GM19372 (cell line): ENCODE data around the gene LYSET.
"Not testable (repeated sequence)": the region's sequence is repeated elsewhere in the genome, so short reads cannot be mapped to it uniquely, and the experiment has no call there.

Experiments
- ATAC-seq: cut with Tn5 transposase; IDR thresholded peaks from one replicate; pipeline ENCODE4 v1.9.1; 2021; ENCODE audit warnings: mild to moderate bottlenecking, low read depth, moderate library complexity; ENCODE audit not compliant: unreplicated experiment

LYSET gene, protein sequence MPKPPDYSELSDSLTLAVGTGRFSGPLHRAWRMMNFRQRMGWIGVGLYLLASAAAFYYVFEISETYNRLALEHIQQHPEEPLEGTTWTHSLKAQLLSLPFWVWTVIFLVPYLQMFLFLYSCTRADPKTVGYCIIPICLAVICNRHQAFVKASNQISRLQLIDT

DNA sequence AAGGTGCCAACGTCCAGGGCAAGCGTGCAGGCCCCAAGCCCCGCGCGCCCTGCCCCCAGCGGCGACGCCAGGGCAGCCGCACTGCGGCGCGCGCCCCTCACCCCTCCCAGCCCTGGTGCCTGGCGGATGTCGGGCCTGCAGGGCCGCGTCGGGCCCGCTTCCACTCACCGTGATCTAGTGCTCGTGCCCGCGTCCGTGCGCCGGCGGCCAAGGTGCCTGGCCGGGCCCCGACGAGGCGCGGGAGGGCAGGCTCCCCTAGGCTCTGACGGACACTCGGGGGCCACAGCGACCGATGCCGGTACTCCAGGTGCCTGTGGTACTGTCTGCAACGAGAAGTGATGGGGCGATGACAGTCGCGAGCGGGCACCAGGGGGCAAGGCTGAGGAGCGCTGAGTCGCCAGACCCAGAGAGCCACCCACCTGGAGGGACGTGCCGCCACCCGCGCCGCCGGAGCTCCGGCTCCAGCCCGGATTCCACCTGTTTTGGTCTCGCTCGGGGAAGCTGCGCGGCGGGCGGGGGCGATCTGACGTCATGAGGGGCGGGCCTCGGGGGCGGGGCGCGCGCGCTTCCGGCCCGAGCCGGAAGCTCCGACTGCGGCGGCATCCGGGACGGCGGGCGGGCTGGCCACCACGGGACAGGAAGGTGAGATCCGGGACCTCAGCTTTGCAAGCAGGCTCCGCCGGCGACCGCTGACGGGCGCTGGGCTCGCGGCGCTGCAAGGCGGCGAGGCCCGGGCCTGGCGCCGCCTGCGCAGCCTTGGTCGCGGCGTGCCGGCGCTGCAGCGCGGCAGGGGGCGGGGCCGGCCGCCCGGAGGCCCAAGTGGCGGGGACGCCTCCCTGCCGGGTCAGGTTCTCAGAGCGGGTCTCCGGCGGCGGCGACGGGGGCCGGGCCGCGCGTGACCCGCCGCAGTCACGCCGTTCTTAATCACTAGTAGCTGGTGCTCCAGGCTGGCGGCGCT is at the start of gene LYSET, which contains the start of gene MOAP1:
Gene LYSET, plus strand, starts transcription at position 927 of the 958 bp plus-strand sequence. CDS start 89 bp downstream, outside the sequence.
Gene MOAP1, minus strand, starts transcription at position 507 of the 958 bp plus-strand sequence. CDS start 655 bp downstream, outside the sequence.
- peak; percentile 86 for ATAC-seq

DNA sequence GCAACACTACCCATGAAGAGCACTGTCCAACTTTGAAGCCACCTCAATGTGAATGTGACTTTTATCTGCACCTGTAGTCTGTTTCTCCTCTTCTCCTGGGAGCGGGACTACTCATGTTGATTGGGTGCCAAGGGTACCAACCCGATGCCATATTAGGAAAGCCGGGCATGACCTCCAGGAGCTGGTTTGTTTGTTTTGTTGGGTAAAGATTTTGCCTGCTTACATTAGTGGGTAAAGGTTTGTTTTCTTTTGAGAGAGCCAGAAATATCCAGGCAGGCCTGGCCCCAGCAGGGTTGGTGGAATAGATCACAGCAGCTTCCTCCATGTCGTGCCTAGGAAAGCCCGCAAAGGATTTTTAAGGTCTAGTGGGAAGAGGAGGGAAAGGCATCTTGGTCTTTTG is 49.7 kb upstream of the LYSET start:
- no peak for ATAC-seq

DNA sequence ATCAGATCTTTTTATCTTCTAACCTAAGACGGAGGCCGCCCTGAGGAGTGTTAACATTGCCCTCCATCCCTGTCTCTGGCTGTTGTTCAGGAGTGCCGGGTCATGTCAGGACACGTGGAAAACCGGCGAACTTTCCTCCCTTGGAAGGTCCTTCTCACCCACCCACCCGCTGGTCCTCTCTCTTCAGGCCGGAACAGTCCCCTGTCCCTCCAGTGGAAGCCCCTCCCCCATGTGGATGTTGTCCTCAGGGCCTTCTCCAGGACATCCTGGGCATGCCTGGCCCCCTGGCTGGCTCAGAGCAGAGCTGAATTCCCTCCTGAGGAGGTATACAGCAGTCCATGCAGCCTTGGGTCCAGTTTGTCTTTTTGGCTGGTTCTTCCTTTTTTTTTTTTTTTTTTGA is 49.1 kb upstream of the LYSET start:
- ATAC-seq: no peak

DNA sequence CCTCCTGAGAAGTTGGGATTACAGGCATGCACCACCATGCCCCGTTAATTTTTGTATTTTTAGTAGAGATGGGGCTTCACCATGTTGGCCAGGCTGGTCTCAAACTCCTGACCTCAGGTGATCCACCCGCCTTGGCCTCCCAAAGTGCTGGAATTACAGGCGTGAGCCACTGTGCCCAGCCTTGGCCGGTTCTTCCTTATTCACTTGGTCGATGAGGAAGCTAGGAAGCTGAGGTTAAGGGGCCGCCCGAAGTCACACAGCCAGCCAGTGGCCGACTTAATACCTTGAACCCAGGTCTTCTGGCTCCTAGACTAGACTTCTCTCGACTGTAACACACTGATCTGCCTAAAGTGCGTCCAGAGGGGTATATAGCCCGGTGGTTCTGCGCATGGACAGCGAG is 48.6 kb upstream of the LYSET start:
- ATAC-seq: not testable (repeated sequence)

DNA sequence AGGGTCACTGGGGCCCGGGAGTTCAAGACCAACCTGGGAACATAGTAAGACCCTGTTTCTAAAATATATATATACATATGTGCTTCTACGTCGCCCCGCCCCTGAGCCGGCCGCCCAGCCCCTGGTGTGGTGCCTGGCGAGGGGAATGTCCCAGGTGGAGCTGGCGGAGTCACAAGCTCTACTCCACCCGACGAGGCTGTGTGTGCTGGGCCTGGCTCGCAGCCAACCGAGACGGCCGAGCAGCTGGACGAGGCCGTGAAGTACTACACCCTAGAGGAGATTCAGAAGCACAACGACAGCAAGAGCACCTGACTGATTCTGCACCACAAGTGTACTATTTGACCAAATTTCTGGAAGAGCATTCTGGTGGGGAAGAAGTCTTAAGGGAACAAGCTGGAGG is 47.3 kb upstream of the LYSET start:
- ATAC-seq: no peak

DNA sequence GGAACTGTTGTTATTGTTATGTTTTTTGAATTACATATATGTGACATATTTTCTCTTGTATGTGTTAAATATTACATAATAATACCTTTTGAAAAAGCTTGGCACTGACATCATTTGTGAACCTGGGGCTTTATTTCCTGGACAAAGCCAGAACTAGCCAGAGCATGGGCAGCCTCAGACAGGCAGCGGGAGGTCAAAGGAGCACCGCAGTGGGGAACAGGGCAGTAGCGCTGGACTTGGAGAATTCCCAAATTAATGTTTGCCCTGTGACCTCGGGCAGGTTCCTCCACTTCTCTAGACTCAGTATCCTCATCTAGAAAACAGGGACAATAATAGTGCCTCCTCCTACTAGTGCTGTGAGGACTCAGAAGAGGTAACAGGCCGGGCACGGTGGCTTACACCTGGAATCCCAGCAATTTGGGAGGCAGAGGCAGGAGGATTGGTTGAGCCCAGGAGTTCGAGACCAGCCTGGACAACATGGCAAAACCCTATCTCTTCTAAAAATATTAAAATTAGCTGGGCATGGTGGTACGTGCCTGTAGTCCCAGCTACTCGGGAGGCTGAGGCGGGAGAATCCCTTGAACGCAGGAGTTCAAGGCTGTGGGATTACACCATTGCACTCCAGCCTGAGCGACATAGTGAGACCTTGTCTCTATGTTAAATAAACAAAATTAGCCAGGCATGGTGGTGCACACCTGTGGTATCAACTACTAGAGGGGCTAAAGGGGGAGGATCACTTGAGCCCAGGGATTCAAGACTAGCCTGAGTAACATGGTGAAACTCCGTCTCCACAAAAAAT is 42.1 kb upstream of the LYSET start:
- no peak for ATAC-seq

DNA sequence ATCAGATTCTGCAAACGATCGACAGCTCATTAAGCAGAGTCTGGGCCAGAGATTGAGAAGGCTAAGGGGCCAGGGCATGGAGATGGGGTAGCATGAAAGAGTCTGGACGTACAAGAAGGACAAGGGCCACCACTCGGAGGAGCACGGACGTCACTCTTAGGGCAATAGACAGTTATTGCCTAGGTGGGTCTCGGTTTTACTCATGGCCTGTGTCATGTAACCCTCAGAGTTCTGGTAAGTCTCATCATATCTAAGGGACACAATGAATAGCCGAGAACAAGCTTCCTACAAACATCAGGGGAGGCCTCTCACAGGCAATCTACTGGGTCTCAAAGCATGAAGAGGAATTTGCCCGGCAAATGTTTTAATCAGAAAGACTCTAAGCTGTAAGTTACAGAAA is 39.0 kb upstream of the LYSET start:
- ATAC-seq: no peak

DNA sequence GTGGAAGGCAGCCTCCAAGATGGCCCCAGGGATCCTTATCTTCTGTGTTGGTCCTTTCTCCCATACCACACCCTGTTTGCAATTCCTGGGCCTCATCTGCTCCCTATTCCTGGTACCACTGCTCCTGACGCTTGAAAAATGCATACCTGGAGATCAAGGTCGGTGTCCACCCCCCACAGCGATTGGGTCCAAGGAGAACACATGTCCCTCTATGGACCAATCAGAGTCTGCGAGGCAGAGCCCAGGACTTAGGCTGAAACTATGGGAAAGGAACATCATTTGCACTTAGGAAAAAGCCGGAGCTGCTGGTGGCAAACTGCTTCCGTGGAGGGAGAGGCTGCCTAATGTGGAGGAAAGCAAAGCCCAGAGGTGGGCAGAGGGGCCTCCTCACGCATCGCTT is 36.1 kb upstream of the LYSET start:
- ATAC-seq: no peak

DNA sequence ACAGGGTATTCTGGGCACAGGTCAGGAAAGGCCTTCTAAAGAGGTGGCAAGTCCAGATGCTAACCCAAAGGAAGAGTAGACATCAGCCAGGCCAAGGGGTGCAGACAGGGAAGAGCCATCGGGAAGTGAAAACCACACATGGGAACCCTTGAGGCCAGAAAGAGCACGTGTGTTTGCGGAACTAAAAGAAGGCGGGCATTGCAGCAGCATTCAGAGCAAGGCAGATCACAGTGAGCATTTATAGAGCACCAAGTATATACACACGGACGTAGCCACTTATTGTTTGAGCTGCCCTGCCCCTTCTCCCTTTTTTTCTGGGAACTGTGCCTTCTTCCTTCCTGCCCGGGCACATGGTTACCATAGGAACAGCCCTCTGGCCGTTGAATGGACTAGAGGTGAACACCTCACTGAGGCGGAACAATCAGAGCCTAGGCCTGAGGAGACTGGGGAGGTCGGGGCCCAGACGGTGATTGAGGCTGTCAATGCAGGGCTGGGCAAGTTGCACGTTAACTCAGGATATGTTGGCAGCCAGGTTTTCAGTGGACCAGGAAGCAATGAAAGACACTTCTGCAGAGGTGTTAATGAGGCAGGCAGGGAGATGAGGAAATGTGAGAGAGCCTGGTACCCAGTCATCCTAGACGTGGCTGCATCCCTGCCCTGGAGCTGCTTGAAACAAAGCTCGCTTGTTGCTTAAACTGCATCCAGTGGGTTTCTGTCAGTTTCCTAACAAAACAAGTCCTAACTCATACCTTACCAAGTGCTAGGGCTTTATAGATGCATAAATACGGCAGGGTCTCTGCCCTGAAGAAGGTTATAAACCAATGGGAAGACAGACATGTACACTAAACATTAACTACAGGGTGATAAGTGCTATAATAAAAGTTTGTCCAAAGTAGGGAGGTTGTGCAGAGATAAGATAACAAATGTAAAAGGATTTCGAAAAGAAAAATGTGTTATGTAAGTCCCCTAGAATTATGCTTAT is 34.6 kb upstream of the LYSET start:
- no peak for ATAC-seq

DNA sequence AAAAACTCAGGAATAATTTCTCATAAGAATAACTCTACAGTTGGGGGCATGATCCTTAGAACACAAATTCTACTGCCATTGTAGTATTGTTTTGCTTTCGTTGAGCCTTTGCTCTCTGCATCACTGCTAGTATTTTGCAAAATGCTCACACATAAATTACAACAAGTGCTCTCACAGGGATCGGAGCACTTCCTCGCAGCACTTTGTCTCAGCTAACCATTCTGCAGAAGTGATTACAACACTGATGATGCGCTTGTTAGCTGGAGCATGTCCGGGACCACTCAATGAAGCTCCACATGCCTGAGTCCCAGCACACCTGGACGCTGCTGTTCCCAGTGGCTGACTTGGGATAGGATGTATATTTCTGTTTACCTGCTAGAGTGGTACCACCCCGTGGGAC is 32.0 kb upstream of the LYSET start:
- ATAC-seq: no peak

DNA sequence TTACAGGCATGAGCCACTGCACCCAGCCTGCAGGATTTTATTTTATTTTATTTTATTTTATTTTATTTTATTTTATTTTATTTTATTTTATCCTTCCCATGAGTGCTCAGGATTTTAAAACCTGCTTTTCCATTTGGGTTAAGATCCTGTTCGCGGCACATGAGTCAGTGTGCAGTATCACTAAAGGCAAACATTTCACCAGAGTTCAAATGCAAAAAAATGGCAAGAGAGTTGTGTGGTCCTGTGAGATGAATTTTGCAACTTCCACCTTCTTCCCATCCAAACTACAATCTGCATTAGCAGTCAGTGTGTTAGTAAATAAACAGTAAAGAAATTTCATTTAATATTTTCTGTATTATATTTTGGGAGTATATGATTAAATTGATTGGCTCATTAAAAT is 29.4 kb upstream of the LYSET start:
- no peak for ATAC-seq

DNA sequence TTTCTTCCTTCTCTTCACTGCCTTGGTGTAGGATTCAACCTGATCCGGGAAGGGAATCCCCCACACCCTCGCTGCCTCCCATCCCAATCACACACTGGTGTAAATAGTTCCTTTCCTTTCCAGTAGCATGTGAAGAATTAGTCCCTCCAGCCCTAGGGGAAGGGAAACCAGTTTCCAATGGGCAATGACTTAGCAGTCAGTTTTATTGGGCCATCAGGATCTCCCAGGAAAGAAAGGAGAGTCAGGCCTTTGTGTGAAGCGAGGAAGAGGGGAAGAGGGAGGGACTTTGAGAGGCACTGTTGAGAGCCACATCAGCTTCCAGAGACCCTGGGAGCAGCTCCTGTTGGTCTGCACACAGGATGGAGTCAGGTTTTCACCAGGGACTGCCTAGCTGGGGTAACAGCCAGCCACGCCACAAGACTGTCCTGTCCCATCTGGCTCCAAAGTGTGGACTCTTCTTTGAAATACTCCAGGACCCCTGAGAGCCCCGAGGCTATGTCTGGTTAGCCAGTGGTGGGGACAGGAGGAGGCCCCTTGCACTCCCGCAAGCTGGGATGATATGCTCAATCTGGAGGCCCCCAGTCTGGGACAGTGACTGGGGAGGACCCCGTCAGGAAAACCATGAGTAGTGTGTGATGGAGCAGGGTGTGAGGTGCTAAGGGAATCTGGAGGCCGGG is 28.3 kb upstream of the LYSET start:
- no peak for ATAC-seq

DNA sequence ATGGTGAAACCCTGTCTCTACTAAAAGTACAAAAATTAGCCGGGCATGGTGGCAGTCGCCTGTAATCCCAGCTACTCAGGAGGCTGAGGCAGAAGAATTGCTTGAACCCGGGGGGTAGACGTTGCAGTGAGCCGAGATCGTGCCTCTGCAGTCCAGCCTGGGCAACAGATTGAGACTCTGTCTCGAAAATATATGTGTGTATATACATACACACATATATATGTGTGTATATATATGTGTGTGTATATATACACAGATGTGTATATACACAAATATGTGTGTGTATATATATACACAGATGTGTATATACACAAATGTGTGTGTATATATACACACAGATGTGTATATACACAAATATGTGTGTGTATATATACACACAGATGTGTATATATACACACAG is 26.8 kb upstream of the LYSET start:
- ATAC-seq: not testable (repeated sequence)

DNA sequence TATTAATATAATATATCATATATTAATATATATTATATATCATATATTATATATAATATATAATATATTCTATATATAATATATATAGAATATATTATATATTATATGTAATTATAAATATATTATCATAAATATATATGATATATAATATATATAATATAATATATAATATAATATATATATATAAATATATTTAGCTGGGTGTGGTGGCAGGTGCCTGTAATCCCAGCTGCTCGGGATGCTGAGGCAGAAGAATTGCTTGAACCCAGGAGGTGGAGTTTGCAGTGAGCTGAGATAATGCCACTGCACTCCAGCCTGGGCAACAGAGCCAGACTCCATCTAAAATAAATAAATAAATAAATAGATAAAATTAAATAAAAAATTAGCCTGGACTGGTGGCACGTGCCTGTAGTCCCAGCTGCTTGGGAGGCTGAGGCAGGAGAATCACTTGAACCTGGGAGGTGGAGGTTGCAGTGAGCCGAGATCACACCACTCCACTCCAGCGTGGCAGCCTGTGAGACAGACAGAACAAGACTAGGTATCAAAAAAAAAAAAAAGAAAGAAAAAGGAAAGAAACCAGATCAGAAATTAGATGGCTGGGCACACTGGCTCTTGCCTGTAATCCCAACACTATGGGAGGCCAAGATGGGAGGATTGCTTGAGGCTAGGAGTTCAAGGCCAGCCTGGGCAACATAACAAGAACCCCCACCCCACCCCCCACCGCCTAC is 25.3 kb upstream of the LYSET start:
- ATAC-seq: not testable (repeated sequence)

DNA sequence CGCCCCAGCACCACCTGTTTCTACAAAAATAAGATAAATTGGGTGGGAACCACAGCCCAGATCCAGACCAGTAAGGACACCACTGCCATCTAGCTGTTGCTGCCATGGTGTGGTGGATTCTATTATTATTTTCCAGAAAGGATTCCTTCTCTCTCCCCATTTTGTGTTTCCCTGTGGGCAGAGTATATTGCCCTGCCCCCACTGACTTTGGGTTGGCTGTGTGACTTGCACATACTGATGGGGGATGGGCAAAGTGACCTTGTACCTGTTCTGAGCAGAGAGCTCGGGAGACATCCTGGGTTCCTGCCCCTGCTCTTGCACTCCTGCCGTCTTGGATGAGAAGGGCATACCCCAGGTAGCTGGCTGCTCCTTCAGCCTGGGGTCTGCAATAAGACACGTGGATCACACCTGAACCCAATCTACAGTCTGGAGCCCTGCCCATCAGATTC is 24.7 kb upstream of the LYSET start:
- ATAC-seq: no peak

DNA sequence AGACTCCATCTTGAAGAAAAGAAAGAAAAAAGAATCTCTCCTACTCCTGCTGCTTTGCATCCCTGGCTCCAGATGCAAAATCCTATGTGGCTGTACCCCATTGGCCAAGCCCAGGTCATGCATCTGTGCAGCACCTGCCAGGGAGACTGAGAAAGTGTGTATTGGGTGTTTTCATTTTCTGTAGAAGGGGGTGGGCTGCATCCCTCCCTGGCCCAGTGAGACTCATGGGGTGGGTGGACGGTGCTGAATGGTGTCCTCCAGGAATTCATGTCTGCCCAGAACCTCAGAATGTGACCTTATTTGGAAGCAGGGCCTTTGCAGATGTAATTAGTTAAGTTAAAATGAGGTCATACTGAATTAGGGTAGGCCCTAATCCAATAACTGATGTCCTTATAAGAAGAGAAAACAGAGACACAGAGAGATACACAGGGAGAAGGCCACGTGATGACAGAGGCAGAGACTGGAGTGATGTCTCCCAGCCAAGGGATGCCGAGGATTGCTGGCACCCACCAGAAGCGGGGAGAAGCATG is 23.6 kb upstream of the LYSET start:
- ATAC-seq: no peak

DNA sequence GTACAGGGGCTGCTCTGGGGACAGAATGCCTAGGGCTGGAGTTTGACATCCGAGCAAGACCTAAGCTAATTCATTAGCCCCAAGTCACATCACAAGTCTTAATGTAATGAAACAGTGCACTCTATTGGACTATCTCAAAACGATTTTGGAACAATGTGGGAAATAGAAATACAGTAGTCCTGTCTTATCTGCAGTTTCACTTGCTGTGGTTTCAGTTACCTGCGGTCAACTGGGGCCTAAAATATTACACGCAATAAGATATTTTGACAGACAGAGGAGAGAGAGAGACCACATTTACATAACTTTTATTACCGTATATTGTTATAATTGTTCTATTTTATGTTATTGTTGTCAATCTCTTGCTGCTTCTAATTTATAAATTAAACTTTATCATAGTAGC is 21.6 kb upstream of the LYSET start:
- ATAC-seq: no peak
